Keratinocyte (primary cell): ENCODE results near the gene C1orf167. TPM values are rescaled to one million over a fixed set of nuclear protein-coding genes. Genes with fewer than 3 reads are reported as not detected.

Experiments used
- DNase-seq: peaks from one replicate; pipeline ENCODE4 v3.0.0-alpha.2; 2011; ENCODE audit warnings: low read depth, missing footprints, low spot score
- FAIRE-seq: peaks from 2 replicates; lab custom pipeline; 2011; peaks lifted over from hg19 to GRCh38; lab: Jason Lieb, UNC
- H2AFZ ChIP-seq: 2 replicates; pipeline ENCODE4 v1.6.0; 2012; ENCODE audit warnings: low read length, control low read depth, inconsistent platforms; ENCODE audit not compliant: control insufficient read depth
- H3K27ac ChIP-seq: 2 replicates; pipeline ENCODE4 v1.5.1; 2011; ENCODE audit warnings: low read length; ENCODE audit not compliant: control insufficient read depth, insufficient read depth
- H3K27me3 ChIP-seq: 3 replicates; pipeline ENCODE4 v1.6.0; 2011; ENCODE audit warnings: low read length; ENCODE audit not compliant: control insufficient read depth, insufficient read depth; ENCODE audit errors: extremely low read depth
- H3K36me3 ChIP-seq, 2 experiments: 2 replicates in 1 of 2; 3 replicates in 1 of 2; pipeline ENCODE4 v1.5.1; 2011; ENCODE audit warnings: low read length in 2 of 2, mild to moderate bottlenecking in 1 of 2; ENCODE audit not compliant: control insufficient read depth in 2 of 2, insufficient read depth in 2 of 2; ENCODE audit errors: extremely low read depth in 1 of 2
- H3K4me1 ChIP-seq: 3 replicates; pipeline ENCODE4 v1.5.1; 2011; ENCODE audit warnings: low read length; ENCODE audit not compliant: control insufficient read depth, insufficient read depth; ENCODE audit errors: extremely low read depth
- H3K4me2 ChIP-seq: 3 replicates; pipeline ENCODE4 v1.6.0; 2011; ENCODE audit warnings: low read depth, low read length; ENCODE audit not compliant: control insufficient read depth, insufficient read depth; ENCODE audit errors: extremely low read depth
- H3K4me3 ChIP-seq, 3 experiments: fragments of 200-600 bp in 1 of 3; sonication (generic) in 1 of 3; 2 replicates in 2 of 3; 3 replicates in 1 of 3; pipeline ENCODE4 v1.5.1; 2011 to 2016; ENCODE audit warnings: low read length in 3 of 3, mild to moderate bottlenecking in 3 of 3, control low read depth in 2 of 3, inconsistent platforms in 1 of 3, low read depth in 1 of 3, mixed read lengths in 1 of 3, mixed run types in 1 of 3, moderate library complexity in 1 of 3; ENCODE audit not compliant: control insufficient read depth in 2 of 3, insufficient read depth in 2 of 3; ENCODE audit errors: extremely low read depth in 1 of 3
- H3K79me2 ChIP-seq: 2 replicates; pipeline ENCODE4 v1.6.0; 2012; ENCODE audit warnings: low read length; ENCODE audit not compliant: control insufficient read depth, insufficient read depth
- H3K9ac ChIP-seq: 3 replicates; pipeline ENCODE4 v1.6.0; 2011; ENCODE audit warnings: low read length; ENCODE audit not compliant: control insufficient read depth, insufficient read depth; ENCODE audit errors: extremely low read depth
- H3K9me1 ChIP-seq: 3 replicates; pipeline ENCODE4 v1.6.0; 2011; ENCODE audit warnings: low read length; ENCODE audit not compliant: control insufficient read depth, insufficient read depth; ENCODE audit errors: extremely low read depth
- H3K9me3 ChIP-seq: 2 replicates; pipeline ENCODE4 v1.5.1; 2012; ENCODE audit warnings: low read depth, low read length; ENCODE audit not compliant: control insufficient read depth
- H4K20me1 ChIP-seq: 3 replicates; pipeline ENCODE4 v1.6.0; 2011; ENCODE audit warnings: low read length; ENCODE audit not compliant: control insufficient read depth, insufficient read depth; ENCODE audit errors: extremely low read depth
- CTCF ChIP-seq, 3 experiments: IDR thresholded peaks in 1 of 3; conservative IDR thresholded peaks in 1 of 3; optimal IDR thresholded peaks in 1 of 3; 2 replicates in 2 of 3; 3 replicates in 1 of 3; pipeline versions ENCODE3 to v1.5.1; 2011; ENCODE audit warnings: low read length in 3 of 3, mild to moderate bottlenecking in 3 of 3, moderate library complexity in 2 of 3, control low read depth in 1 of 3, inconsistent platforms in 1 of 3; ENCODE audit not compliant: insufficient read depth in 2 of 3; ENCODE audit errors: extremely low read depth in 1 of 3
- EZH2 ChIP-seq: IDR thresholded peaks from one replicate; pipeline ENCODE4 v1.6.1; 2012; ENCODE audit warnings: inconsistent platforms, mild to moderate bottlenecking, low read length, moderate library complexity
- dilution Hi-C: fragments of 300-500 bp; cut with MboI; formaldehyde crosslinking; loops from one replicate; pipeline ENCODE4 v1.7.0; 2020; ENCODE audit warnings: low sequenced_read_pairs; ENCODE audit not compliant: extremely low pct_ligation_motif_present
- polyA plus RNA-seq, 5 experiments: library from polyadenylated mRNA; depleted of rRNA in 3 of 5; stranded (reverse) in 3 of 5; stranded (forward) in 1 of 5; unstranded in 1 of 5; fragments of >200 nt; gene quantifications; 1 replicate in 1 of 5; 2 replicates in 3 of 5; 3 replicates in 1 of 5; pipeline versions ENCODE4 v1.2.1 to v1.2.3, GENCODE V29; 2011 to 2012; ENCODE audit warnings: missing spikeins in 2 of 5, low read depth in 1 of 5, low replicate concordance in 1 of 5

The C1orf167 gene
- polyA plus RNA-seq, 1 donor (not counting 4 experiments of a cell fraction or from before 2014, with no cell fraction given) = not detected

- FAIRE-seq (no peak), DNase-seq (no peak)
- Histone ChIP-seq H3K9ac (no peak overlapping the region), H2AFZ (no peak overlapping the region), H3K4me2 (no peak overlapping the region), H3K27ac (no peak overlapping the region), H3K27me3 (no peaks in the 10 kb centered on the region), H3K9me1 (no peaks in the 10 kb centered on the region), H4K20me1 (no peaks in the 10 kb centered on the region), H3K9me3 (no peaks in the 10 kb centered on the region), H3K79me2 (peaks cover 17% of the 10 kb centered on the region), H3K4me3 (no peak overlapping the region), H3K4me1 (peaks cover 25% of the 10 kb centered on the region), H3K36me3 (peaks cover 4 to 8% of the 10 kb centered on the region in 2 experiments)
- dilution Hi-C loops = no loop called here
- TF ChIP-seq EZH2 (no peak), CTCF (optimal IDR thresholded peaks at IDR 0.05 in 1 of 3, IDR thresholded peaks at IDR 0.05 in 1 of 3, conservative IDR thresholded peaks at IDR 0.05 in 1 of 3; ENCODE audit: extremely low read depth in 1 of 3, insufficient read depth in 2 of 3, low read length in 3 of 3) (no peak)
Observed at GRCh38 chr1:11740258-11741192, 21.5 kb upstream of the C1orf167 start.

GRCh38 chr1:11741482-11741881 lies 20.5 kb upstream of the C1orf167 start:
- Histone ChIP-seq H4K20me1 (no peaks in the 10 kb centered on the region), H3K27me3 (no peaks in the 10 kb centered on the region)

More at GRCh38 chr1:11741482-11741881, 20.5 kb upstream of the C1orf167 start:
- no peak overlapping the region for H3K4me3 ChIP-seq
- H3K9me1 ChIP-seq = no peaks in the 10 kb centered on the region
- no peaks in the 10 kb centered on the region for H3K9me3 ChIP-seq
- peaks cover 17% of the 10 kb centered on the region for H3K79me2 ChIP-seq
- H3K4me2 ChIP-seq = no peak overlapping the region
- TF ChIP-seq CTCF (optimal IDR thresholded peaks at IDR 0.05 in 1 of 3, IDR thresholded peaks at IDR 0.05 in 1 of 3, conservative IDR thresholded peaks at IDR 0.05 in 1 of 3; ENCODE audit: extremely low read depth in 1 of 3, insufficient read depth in 2 of 3, low read length in 3 of 3) (no peak), EZH2 (no peak)
- no peak overlapping the region for H3K9ac ChIP-seq
- dilution Hi-C loops = no loop called here
- no peak overlapping the region for H3K27ac ChIP-seq
- H2AFZ ChIP-seq = no peak overlapping the region
- H3K36me3 ChIP-seq = peaks cover 8 to 12% of the 10 kb centered on the region in 2 experiments
- DNase-seq (no peak), FAIRE-seq (no peak)
- peaks cover 22% of the 10 kb centered on the region for H3K4me1 ChIP-seq
